SK-N-SH (cell line): ENCODE results near the gene CCDC194. TPM values are rescaled to one million over a fixed set of nuclear protein-coding genes. Genes with fewer than 3 reads are reported as not detected.

Experiments used
- CTCF ChIA-PET: fragments of 300-600, 350-600 bp; formaldehyde crosslinking; extraction: SDS; loops from one replicate; lab custom pipeline; 2021; lab: Yijun Ruan, JAX
- POLR2A ChIA-PET: fragments of 350-600 bp; sonication (Branson Sonifier 250); formaldehyde crosslinking; extraction: SDS; loops from one replicate; lab custom pipeline; 2020; ENCODE audit warnings: antibody characterized with exemption, inconsistent platforms; lab: Yijun Ruan, JAX
- DNase-seq: peaks from one replicate; pipeline ENCODE4 v3.0.0; 2012
- H2AFZ ChIP-seq: fragments of 200-600 bp; sonication (generic); 2 replicates; pipeline ENCODE4 v1.8.1; 2016; ENCODE audit warnings: antibody characterized with exemption, mild to moderate bottlenecking, low read depth
- H3F3A ChIP-seq: fragments of 200-600 bp; sonication (generic); replicated peaks from 2 replicates; pipeline ENCODE3; 2016; ENCODE audit warnings: antibody characterized with exemption, mild to moderate bottlenecking; ENCODE audit not compliant: insufficient read depth
- H3K27ac ChIP-seq, 2 experiments: fragments of 200-500 bp in 1 of 2; fragments of 200-600 bp in 1 of 2; sonication (Bioruptor generic) in 1 of 2; sonication (generic), shearing (Covaris generic) in 1 of 2; 2 replicates each; pipeline versions ENCODE4 v1.5.1 to v1.6.1; 2014 to 2016; ENCODE audit warnings: low read depth in 2 of 2, inconsistent platforms in 1 of 2, low read length in 1 of 2, mild to moderate bottlenecking in 1 of 2, mixed read lengths in 1 of 2
- H3K27me3 ChIP-seq: fragments of 200-600 bp; sonication (generic), shearing (Covaris generic); 2 replicates; pipeline ENCODE4 v1.6.1; 2016; ENCODE audit warnings: mixed run types; ENCODE audit not compliant: insufficient read depth
- H3K36me3 ChIP-seq, 2 experiments: fragments of 200-500 bp in 1 of 2; fragments of 200-600 bp in 1 of 2; sonication (Bioruptor generic) in 1 of 2; sonication (generic) in 1 of 2; replicated peaks in 1 of 2; 2 replicates each; pipeline versions ENCODE3 to v1.5.1; 2014 to 2016; ENCODE audit warnings: low read length in 1 of 2, mild to moderate bottlenecking in 1 of 2; ENCODE audit not compliant: insufficient read depth in 2 of 2, control insufficient read depth in 1 of 2
- H3K4me1 ChIP-seq, 2 experiments: fragments of 200-500 bp in 1 of 2; fragments of 200-600 bp in 1 of 2; sonication (Bioruptor generic) in 1 of 2; sonication (generic), shearing (Covaris generic) in 1 of 2; 2 replicates each; pipeline versions ENCODE4 v1.5.1 to v1.6.1; 2014 to 2016; ENCODE audit warnings: low read depth in 1 of 2, low read length in 1 of 2, mixed run types in 1 of 2; ENCODE audit not compliant: insufficient read depth in 2 of 2, control insufficient read depth in 1 of 2
- H3K4me2 ChIP-seq: fragments of 200-600 bp; sonication (generic), shearing (Covaris generic); 2 replicates; pipeline ENCODE4 v1.6.1; 2017; ENCODE audit warnings: mixed run types
- H3K4me3 ChIP-seq, 2 experiments: fragments of 200-500 bp in 1 of 2; fragments of 200-600 bp in 1 of 2; sonication (Bioruptor generic) in 1 of 2; sonication (generic), shearing (Covaris generic) in 1 of 2; 2 replicates each; pipeline versions ENCODE4 v1.5.1 to v1.8.1; 2014 to 2016; ENCODE audit warnings: low read depth in 2 of 2, inconsistent platforms in 1 of 2, low read length in 1 of 2, mild to moderate bottlenecking in 1 of 2, mixed read lengths in 1 of 2, moderate library complexity in 1 of 2
- H3K79me2 ChIP-seq: fragments of 200-600 bp; sonication (generic); 2 replicates; pipeline ENCODE4 v1.8.1; 2017; ENCODE audit warnings: mild to moderate bottlenecking; ENCODE audit not compliant: insufficient read depth
- H3K9ac ChIP-seq: fragments of 200-600 bp; sonication (generic); 2 replicates; pipeline ENCODE4 v1.6.1; 2017; ENCODE audit warnings: mixed run types
- H3K9me2 ChIP-seq: fragments of 200-600 bp; sonication (generic); 2 replicates; pipeline ENCODE4 v1.6.1; 2017; ENCODE audit warnings: mixed run types
- H3K9me3 ChIP-seq: fragments of 200-600 bp; sonication (generic); 2 replicates; pipeline ENCODE4 v1.6.1; 2017; ENCODE audit warnings: mixed run types, mild to moderate bottlenecking, moderate library complexity
- H4K20me1 ChIP-seq: fragments of 200-600 bp; sonication (generic); 2 replicates; pipeline ENCODE4 v1.6.1; 2017; ENCODE audit warnings: mild to moderate bottlenecking, mixed run types; ENCODE audit not compliant: insufficient read depth
- CHD2 ChIP-seq: fragments of 150-350 bp; IDR thresholded peaks from 2 replicates; pipeline ENCODE4 v1.6.1; 2018; ENCODE audit warnings: low read length; ENCODE audit not compliant: partially characterized antibody
- EP300 ChIP-seq, 2 experiments: IDR thresholded peaks; 2 replicates each; pipeline versions ENCODE4 v1.4.0 to v1.6.1; 2012; ENCODE audit warnings: borderline replicate concordance in 1 of 2, low read depth in 1 of 2, low read length in 1 of 2
- FOXJ3 ChIP-seq: sonication (generic); formaldehyde crosslinking; IDR thresholded peaks from 2 replicates; pipeline ENCODE4 v1.5.1; 2020; ENCODE audit warnings: mild to moderate bottlenecking, missing genetic modification reagents
- JUND ChIP-seq: IDR thresholded peaks from 2 replicates; pipeline ENCODE4 v1.4.0; 2012
- MXI1 ChIP-seq: IDR thresholded peaks from 2 replicates; pipeline ENCODE4 v1.6.1; 2012; ENCODE audit warnings: mild to moderate bottlenecking, low read depth, low read length, improper control_type of control experiment
- NFIC ChIP-seq: IDR thresholded peaks from 2 replicates; pipeline ENCODE4 v1.4.0; 2012; ENCODE audit warnings: borderline replicate concordance
- NRF1 ChIP-seq: IDR thresholded peaks from 2 replicates; pipeline ENCODE4 v1.6.1; 2012; ENCODE audit warnings: low read depth, mild to moderate bottlenecking, low read length
- POLR2AphosphoS5 ChIP-seq: IDR thresholded peaks from 2 replicates; pipeline ENCODE4 v1.6.1; 2012; ENCODE audit warnings: low read depth, low read length
- RAD21 ChIP-seq: IDR thresholded peaks from 2 replicates; pipeline ENCODE4 v1.6.1; 2012; ENCODE audit warnings: mild to moderate bottlenecking, low read length
- RXRA ChIP-seq: IDR thresholded peaks from 2 replicates; pipeline ENCODE4 v1.4.0; 2012; ENCODE audit warnings: low read depth, mild to moderate bottlenecking, borderline replicate concordance
- SMC3 ChIP-seq: IDR thresholded peaks from 2 replicates; pipeline ENCODE4 v1.6.1; 2012; ENCODE audit warnings: low read depth, low read length, improper control_type of control experiment
- TCF12 ChIP-seq: IDR thresholded peaks from 2 replicates; pipeline ENCODE4 v1.4.0; 2012
- TEAD4 ChIP-seq: IDR thresholded peaks from 2 replicates; pipeline ENCODE4 v1.4.0; 2012; ENCODE audit warnings: mild to moderate bottlenecking, borderline replicate concordance; ENCODE audit not compliant: insufficient read depth
- YY1 ChIP-seq: IDR thresholded peaks from 2 replicates; pipeline ENCODE4 v1.4.0; 2012; ENCODE audit warnings: low read depth, mild to moderate bottlenecking
- WGBS: methylation state at CpG from one replicate; pipeline ENCODE4 v1.1.6; 2017; ENCODE audit warnings: low lambda C conversion rate; 5-methylcytosine and 5-hydroxymethylcytosine counted together
- polyA plus RNA-seq, 3 experiments: library from polyadenylated mRNA; depleted of rRNA; stranded (reverse); fragments of >200 nt; gene quantifications; 2 replicates each; pipeline ENCODE4 v1.2.3, GENCODE V29; 2012
- TF ChIP-seq, protein P1 (sequence below): IDR thresholded peaks from 2 replicates; pipeline ENCODE4 v1.6.1; 2012; ENCODE audit warnings: mild to moderate bottlenecking, low read depth, low read length, moderate library complexity
- TF ChIP-seq, protein P2 (sequence below): fragments of 150-350 bp; IDR thresholded peaks from 2 replicates; pipeline ENCODE4 v1.6.1; 2016; ENCODE audit warnings: mild to moderate bottlenecking, low read depth, low read length
- TF ChIP-seq, protein P3 (sequence below): IDR thresholded peaks from 2 replicates; pipeline ENCODE4 v1.4.0; 2012; ENCODE audit warnings: low read depth, borderline replicate concordance

Gene CCDC194
- polyA plus RNA-seq, 1 of the 3 experiments (the other 2 are of a cell fraction) = not detected

DNA sequence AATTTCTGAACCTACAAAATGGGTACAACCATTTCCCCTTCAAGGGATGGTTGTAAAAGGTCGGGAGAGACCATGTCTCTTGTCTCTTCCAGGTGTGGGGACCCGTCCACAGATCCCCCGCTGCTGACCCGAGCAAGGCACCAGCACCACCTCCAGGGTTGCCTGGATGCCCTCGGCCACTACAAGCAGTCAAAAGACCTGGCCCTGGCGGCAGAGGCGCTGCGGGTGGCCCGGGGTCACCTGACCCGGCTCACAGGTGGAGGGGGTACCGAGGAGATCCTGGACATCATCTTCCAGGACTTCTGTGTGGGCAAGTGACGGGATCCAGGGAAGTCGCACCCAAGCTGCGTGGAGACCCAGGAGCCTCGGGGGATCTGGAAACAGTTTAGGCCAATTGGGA, 52.6 kb downstream of the CCDC194 start:
- Histone ChIP-seq H3K9ac (no peak overlapping the region), H3K9me2 (no peaks in the 10 kb centered on the region), H3K4me3 (no peak overlapping the region), H3K27me3 (no peaks in the 10 kb centered on the region), H3K36me3 (peaks cover 0 to 7% of the 10 kb centered on the region in 2 experiments), H3K79me2 (peaks cover 8% of the 10 kb centered on the region; the same call in 1 of the 2 replicates), H2AFZ (no peak overlapping the region), H3K4me2 (no peak overlapping the region), H3K27ac (no peak overlapping the region)
- no peak for DNase-seq
- 88% methylated on average over 11 of the region's 15 CpGs for WGBS
- no peak for TF ChIP-seq EP300 (IDR thresholded peaks at IDR 0.05; ENCODE audit: borderline replicate concordance in 1 of 2, low read depth in 1 of 2, low read length in 1 of 2)
- TF ChIP-seq, protein P1, sequence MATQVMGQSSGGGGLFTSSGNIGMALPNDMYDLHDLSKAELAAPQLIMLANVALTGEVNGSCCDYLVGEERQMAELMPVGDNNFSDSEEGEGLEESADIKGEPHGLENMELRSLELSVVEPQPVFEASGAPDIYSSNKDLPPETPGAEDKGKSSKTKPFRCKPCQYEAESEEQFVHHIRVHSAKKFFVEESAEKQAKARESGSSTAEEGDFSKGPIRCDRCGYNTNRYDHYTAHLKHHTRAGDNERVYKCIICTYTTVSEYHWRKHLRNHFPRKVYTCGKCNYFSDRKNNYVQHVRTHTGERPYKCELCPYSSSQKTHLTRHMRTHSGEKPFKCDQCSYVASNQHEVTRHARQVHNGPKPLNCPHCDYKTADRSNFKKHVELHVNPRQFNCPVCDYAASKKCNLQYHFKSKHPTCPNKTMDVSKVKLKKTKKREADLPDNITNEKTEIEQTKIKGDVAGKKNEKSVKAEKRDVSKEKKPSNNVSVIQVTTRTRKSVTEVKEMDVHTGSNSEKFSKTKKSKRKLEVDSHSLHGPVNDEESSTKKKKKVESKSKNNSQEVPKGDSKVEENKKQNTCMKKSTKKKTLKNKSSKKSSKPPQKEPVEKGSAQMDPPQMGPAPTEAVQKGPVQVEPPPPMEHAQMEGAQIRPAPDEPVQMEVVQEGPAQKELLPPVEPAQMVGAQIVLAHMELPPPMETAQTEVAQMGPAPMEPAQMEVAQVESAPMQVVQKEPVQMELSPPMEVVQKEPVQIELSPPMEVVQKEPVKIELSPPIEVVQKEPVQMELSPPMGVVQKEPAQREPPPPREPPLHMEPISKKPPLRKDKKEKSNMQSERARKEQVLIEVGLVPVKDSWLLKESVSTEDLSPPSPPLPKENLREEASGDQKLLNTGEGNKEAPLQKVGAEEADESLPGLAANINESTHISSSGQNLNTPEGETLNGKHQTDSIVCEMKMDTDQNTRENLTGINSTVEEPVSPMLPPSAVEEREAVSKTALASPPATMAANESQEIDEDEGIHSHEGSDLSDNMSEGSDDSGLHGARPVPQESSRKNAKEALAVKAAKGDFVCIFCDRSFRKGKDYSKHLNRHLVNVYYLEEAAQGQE = no peak
- no peak for TF ChIP-seq TCF12
- TF ChIP-seq POLR2AphosphoS5 = no peak
- TF ChIP-seq, all 33 proteins: peak for 0
- no peaks in the 10 kb centered on the region for H4K20me1 ChIP-seq
- H3F3A ChIP-seq = peaks cover 6% of the 10 kb centered on the region
- peaks cover 0 to 9% of the 10 kb centered on the region in 2 experiments; a peak in 1 of 4 replicates for H3K4me1 ChIP-seq
- POLR2A ChIA-PET = no interaction called here
- CTCF ChIA-PET = interaction anchor here (1.0 to 8.9 kb wide), 3 partner anchors 44 to 54 kb away, joined by 3 to 80 read pairs (median 69); no protein-coding TSS in a partner anchor
- H3K9me3 ChIP-seq = no peaks in the 10 kb centered on the region

DNA sequence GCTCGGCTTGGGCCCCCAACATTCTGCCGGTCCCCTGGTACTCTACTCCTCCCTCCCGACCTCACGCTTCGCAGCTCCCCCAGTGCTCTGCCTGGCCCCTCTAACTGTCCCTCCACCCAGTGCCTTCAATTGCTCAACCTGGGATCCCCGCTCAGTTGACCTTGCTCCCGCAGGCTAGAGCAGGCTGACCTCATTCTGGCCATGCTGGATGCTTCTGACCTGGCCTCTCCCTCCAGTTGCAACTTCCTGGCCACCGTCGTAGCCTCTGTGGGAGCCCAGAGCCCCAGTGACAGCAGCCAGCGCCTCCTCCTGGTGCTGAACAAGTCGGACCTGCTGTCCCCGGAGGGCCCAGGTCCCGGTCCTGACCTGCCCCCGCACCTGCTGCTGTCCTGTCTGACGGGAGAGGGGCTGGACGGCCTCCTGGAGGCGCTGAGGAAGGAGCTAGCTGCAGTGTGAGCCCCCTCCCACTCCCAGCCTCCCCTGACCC, 53.1 kb downstream of the CCDC194 start:
- Histone ChIP-seq H3K27ac (no peak overlapping the region), H3K36me3 (peaks cover 0 to 7% of the 10 kb centered on the region in 2 experiments), H3K4me2 (no peak overlapping the region), H3K9me3 (no peaks in the 10 kb centered on the region), H4K20me1 (no peaks in the 10 kb centered on the region), H3K4me3 (no peak overlapping the region), H3K9me2 (no peaks in the 10 kb centered on the region), H3K4me1 (peaks cover 0 to 9% of the 10 kb centered on the region in 2 experiments; a peak in 1 of 4 replicates), H2AFZ (no peak overlapping the region), H3K27me3 (no peaks in the 10 kb centered on the region), H3K9ac (no peak overlapping the region), H3K79me2 (peaks cover 8% of the 10 kb centered on the region; the same call in 1 of the 2 replicates), H3F3A (peaks cover 6% of the 10 kb centered on the region)
- WGBS = 87% methylated on average over 10 of the region's 17 CpGs
- no peak for DNase-seq
- POLR2A ChIA-PET = no interaction called here
- CTCF ChIA-PET = interaction anchor here (1.0 to 8.9 kb wide), 4 partner anchors 44 to 55 kb away, joined by 3 to 80 read pairs (median 40); no protein-coding TSS in a partner anchor
- no peak for TF ChIP-seq TEAD4
- no peak for TF ChIP-seq RXRA
- TF ChIP-seq SMC3 = no peak
- no peak for TF ChIP-seq YY1
- TF ChIP-seq, protein P2, sequence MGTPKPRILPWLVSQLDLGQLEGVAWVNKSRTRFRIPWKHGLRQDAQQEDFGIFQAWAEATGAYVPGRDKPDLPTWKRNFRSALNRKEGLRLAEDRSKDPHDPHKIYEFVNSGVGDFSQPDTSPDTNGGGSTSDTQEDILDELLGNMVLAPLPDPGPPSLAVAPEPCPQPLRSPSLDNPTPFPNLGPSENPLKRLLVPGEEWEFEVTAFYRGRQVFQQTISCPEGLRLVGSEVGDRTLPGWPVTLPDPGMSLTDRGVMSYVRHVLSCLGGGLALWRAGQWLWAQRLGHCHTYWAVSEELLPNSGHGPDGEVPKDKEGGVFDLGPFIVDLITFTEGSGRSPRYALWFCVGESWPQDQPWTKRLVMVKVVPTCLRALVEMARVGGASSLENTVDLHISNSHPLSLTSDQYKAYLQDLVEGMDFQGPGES = no peak
- TF ChIP-seq MXI1 = no peak
- TF ChIP-seq RAD21 = no peak
- no peak for TF ChIP-seq NRF1
- TF ChIP-seq, protein P1 = no peak
- TF ChIP-seq JUND = no peak
- TF ChIP-seq EP300 (IDR thresholded peaks at IDR 0.05; ENCODE audit: borderline replicate concordance in 1 of 2, low read depth in 1 of 2, low read length in 1 of 2) = no peak
- no peak for TF ChIP-seq CHD2
- TF ChIP-seq, protein P3, sequence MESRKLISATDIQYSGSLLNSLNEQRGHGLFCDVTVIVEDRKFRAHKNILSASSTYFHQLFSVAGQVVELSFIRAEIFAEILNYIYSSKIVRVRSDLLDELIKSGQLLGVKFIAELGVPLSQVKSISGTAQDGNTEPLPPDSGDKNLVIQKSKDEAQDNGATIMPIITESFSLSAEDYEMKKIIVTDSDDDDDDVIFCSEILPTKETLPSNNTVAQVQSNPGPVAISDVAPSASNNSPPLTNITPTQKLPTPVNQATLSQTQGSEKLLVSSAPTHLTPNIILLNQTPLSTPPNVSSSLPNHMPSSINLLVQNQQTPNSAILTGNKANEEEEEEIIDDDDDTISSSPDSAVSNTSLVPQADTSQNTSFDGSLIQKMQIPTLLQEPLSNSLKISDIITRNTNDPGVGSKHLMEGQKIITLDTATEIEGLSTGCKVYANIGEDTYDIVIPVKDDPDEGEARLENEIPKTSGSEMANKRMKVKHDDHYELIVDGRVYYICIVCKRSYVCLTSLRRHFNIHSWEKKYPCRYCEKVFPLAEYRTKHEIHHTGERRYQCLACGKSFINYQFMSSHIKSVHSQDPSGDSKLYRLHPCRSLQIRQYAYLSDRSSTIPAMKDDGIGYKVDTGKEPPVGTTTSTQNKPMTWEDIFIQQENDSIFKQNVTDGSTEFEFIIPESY = no peak
- TF ChIP-seq FOXJ3 = no peak
- no peak for TF ChIP-seq NFIC
